Measurements from ENCODE around the gene PIBF1.

- TF ChIP-seq CTCF (IDR thresholded peaks at IDR 0.05) = no peak
- no peak for TF ChIP-seq POLR2A (IDR thresholded peaks at IDR 0.05)
These were observed 6.9 kb downstream of the PIBF1 start for GRCh38 chr13:72788831-72789230.

All from tibial nerve (tissue), 3 donors.